Mucosa of rectum (tissue), 2 donors: Measurements from ENCODE around the gene ATP1A4.

Experiments
- H3K27ac ChIP-seq, 2 donors: one replicate each; pipeline ENCODE4 v1.7.0; 2013; ENCODE audit warnings: inconsistent platforms in 2 of 2, low read depth in 2 of 2, low read length in 2 of 2
- H3K27me3 ChIP-seq, 2 donors: one replicate each; pipeline ENCODE4 v1.7.0; 2013; ENCODE audit warnings: low read length in 2 of 2; ENCODE audit not compliant: control insufficient read depth in 2 of 2, insufficient read depth in 2 of 2
- H3K36me3 ChIP-seq, 2 donors: one replicate each; pipeline ENCODE4 v1.7.0; 2013; ENCODE audit warnings: low read length in 2 of 2; ENCODE audit not compliant: control insufficient read depth in 2 of 2, insufficient read depth in 2 of 2
- H3K4me1 ChIP-seq, 2 donors: one replicate each; pipeline ENCODE4 v1.7.0; 2013; ENCODE audit warnings: low read length in 2 of 2, mild to moderate bottlenecking in 1 of 2; ENCODE audit not compliant: control insufficient read depth in 2 of 2, insufficient read depth in 2 of 2
- H3K4me3 ChIP-seq, 2 donors: one replicate each; pipeline ENCODE4 v1.7.0; 2013; ENCODE audit warnings: low read length in 2 of 2
- H3K9ac ChIP-seq, 2 donors: one replicate each; pipeline ENCODE4 v1.7.0; 2013; ENCODE audit warnings: low read length in 2 of 2, low read depth in 1 of 2, mild to moderate bottlenecking in 1 of 2
- H3K9me3 ChIP-seq, 2 donors: one replicate each; pipeline ENCODE4 v1.7.0; 2013; ENCODE audit warnings: low read length in 2 of 2; ENCODE audit not compliant: control insufficient read depth in 2 of 2
- donor health status: healthy.
- donor health status: Normal muscosa, but diverticular disease.

ATP1A4 gene

DNA sequence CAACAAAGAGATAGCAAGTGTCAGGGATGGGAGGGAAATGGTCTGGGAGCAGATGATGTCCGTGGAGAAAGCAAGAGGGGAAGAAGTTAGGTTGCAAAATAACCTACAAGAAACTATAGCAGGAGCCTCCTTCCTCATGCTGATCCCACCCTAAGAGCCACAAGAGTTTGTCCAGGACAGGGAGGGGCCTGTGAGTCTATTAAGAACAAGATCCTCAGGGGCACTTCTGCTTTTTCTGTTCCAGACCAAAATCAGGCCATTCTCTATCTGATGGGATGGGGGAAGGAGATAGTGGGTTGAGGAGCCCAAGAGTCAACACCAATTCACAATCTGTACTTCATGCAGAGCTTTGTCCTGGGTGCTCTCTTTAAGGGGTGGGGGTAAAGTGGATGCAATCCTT is 7.7 kb upstream of the ATP1A4 start:
- H3K9ac ChIP-seq, result no peak overlapping the region
- H3K27ac ChIP-seq, result no peak overlapping the region
- H3K4me3 ChIP-seq, result no peak overlapping the region
- H3K36me3 ChIP-seq, result no peaks in the 10 kb centered on the region
- no peaks in the 10 kb centered on the region for H3K9me3 ChIP-seq
- no peaks in the 10 kb centered on the region for H3K4me1 ChIP-seq
- peaks cover 0 to 3% of the 10 kb centered on the region in 2 donors for H3K27me3 ChIP-seq

DNA sequence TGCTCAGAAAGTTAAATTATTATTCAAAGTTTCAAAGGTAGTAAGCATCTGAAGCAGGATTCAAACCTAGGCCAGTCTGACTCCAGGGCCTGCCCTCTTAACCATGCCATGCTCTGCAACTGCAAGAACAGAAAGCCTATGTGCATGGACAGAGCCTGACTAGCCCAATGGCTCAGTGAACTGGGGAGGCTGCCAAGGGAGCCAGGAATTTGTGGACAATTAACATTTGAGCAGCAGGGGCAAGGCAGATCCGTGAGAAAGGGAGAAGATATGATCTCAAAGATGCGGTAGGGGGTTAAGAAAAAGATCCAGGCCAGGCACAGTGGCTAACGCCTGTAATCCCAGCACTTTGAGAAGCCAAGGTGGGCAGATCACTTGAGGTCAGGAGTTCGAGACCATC is 6.5 kb upstream of the ATP1A4 start:
- Histone ChIP-seq H3K9ac (no peak overlapping the region), H3K4me3 (no peak overlapping the region), H3K27me3 (peaks cover 0 to 3% of the 10 kb centered on the region in 2 donors), H3K27ac (no peak overlapping the region), H3K36me3 (no peaks in the 10 kb centered on the region), H3K9me3 (no peaks in the 10 kb centered on the region), H3K4me1 (no peaks in the 10 kb centered on the region)

DNA sequence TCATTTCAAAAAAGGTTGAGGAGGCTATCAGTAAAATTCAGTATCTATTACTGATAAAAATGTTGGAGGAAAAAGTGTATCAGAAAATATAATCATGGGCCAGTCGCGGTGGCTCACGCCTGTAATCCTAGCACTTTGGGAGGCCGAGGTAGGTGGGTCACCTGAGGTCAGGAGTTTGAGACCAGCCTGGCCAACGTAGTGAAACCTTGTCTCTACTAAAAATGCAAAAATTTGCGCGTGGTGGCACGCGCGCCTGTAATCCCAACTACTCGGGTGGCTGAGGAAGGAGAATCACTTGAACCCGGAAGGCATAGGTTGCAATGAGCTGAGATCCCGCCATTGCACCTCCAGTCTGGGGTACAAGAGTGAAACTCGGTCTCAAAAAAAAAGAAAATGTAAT is 5.3 kb upstream of the ATP1A4 start:
- Histone ChIP-seq H3K9me3 (no peaks in the 10 kb centered on the region), H3K9ac (no peak overlapping the region), H3K27ac (no peak overlapping the region), H3K4me1 (no peaks in the 10 kb centered on the region), H3K4me3 (no peak overlapping the region), H3K27me3 (peaks cover 0 to 3% of the 10 kb centered on the region in 2 donors), H3K36me3 (no peaks in the 10 kb centered on the region)

DNA sequence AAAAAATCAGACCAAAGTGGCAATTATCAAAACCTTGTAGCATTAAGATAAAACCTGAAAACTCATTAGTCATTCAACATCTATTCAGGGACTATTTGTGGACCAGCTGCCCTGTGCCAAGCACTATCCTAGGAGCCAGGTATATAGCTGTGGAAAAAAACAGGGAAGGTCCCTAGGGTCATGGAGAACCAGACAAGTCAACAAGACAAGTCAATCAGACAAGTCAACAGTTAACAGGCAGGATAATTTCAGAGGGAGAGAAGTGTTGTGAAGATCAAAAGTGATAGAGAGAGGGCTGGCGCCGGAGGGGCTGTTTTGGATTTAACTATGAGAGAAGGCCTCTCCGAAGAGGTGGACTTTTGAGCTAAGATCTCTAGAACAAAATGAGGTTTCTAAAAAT is 3.3 kb upstream of the ATP1A4 start:
- no peaks in the 10 kb centered on the region for H3K36me3 ChIP-seq
- no peak overlapping the region for H3K9ac ChIP-seq
- H3K9me3 ChIP-seq, result no peaks in the 10 kb centered on the region
- no peaks in the 10 kb centered on the region for H3K4me1 ChIP-seq
- H3K27me3 ChIP-seq, result peaks cover 0 to 2% of the 10 kb centered on the region in 2 donors
- no peak overlapping the region for H3K27ac ChIP-seq
- H3K4me3 ChIP-seq, result no peak overlapping the region

DNA sequence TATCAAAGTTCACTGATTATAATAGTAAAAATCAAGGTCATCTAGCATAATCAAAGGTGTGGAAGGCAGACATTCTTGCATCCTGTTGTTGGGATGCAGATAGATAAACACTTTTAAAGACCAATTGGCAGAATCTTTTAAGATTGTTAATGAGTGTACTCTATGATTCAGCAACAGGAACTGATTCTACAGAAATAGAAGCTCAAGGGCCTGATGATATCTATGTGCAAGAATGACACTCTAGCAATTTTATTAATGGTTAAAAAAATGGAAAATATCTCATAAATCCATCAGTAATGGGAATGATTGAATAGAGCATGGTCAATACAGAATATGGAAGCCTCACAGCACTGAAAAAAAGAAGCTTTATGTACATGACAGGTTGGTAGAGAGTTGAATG is 2.2 kb upstream of the ATP1A4 start:
- no peaks in the 10 kb centered on the region for H3K4me1 ChIP-seq
- H3K27ac ChIP-seq, result no peak overlapping the region
- no peaks in the 10 kb centered on the region for H3K9me3 ChIP-seq

DNA sequence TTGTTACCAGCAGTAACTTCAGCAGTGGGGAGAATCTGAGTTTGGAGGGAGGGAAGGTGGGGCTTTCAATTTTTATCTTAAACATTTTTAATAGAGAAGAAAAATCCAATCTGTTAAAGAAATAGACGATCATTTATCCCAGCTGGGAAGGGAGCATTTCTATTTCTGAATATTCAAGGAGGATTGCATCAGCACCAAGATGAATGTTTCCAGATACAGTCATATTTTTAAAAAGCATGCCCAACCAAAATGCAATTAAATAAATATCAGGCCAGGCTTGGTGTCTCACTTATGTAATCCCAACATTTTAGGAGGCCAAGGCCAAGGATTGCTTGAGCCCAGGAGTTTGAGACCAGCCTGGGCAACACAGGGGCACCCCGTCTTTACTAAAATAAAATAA is 1.7 kb upstream of the ATP1A4 start:
- Histone ChIP-seq H3K27me3 (peaks cover 0 to 3% of the 10 kb centered on the region in 2 donors), H3K9ac (no peak overlapping the region), H3K27ac (no peak overlapping the region), H3K36me3 (no peaks in the 10 kb centered on the region), H3K9me3 (no peaks in the 10 kb centered on the region), H3K4me1 (no peaks in the 10 kb centered on the region), H3K4me3 (no peak overlapping the region)

More for the DNA sequence above, 2.2 kb upstream of the ATP1A4 start:
- Histone ChIP-seq H3K9ac (no peak overlapping the region), H3K27me3 (peaks cover 0 to 3% of the 10 kb centered on the region in 2 donors), H3K36me3 (no peaks in the 10 kb centered on the region), H3K4me3 (no peak overlapping the region)

DNA sequence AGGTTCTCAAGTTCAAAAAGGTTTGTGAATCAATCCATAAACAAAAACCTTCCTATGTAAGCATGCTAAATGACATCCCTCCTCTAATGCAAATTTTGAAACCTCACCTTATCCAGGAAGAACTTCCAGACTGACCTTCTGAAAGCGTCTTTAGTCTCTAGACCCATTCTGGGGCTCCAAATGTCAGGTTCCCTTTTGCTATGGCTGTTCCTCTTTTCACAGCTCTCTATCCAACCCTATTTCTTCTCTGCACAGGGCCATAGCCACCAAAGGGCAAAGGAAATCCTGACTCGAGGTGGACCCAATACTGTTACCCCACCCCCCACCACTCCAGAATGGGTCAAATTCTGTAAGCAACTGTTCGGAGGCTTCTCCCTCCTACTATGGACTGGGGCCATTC is 3.4 kb downstream of the ATP1A4 start:
- Histone ChIP-seq H3K9me3 (no peaks in the 10 kb centered on the region), H3K27me3 (peaks cover 0 to 3% of the 10 kb centered on the region in 2 donors), H3K36me3 (no peaks in the 10 kb centered on the region), H3K27ac (no peak overlapping the region), H3K9ac (no peak overlapping the region), H3K4me1 (no peaks in the 10 kb centered on the region), H3K4me3 (no peak overlapping the region)

DNA sequence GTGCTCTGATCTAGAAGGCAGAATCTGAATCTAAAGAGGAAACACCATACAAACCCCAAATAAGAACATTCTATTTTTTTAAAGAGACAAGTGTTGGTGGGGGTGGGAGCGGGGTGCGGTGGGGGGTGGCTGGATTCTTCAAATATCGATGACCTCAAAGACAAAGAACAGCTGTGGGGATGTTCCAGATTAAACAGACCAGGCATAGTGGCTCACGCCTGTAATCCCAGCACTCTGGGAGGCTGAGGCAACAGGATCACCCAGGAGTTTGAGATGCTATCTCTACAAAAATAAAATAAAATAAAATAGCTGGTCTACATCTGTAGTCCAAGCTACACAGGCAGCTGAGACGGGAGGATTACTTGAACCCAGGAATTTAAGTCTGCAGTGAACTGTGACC is 5.0 kb downstream of the ATP1A4 start:
- Histone ChIP-seq H3K9ac (no peak overlapping the region), H3K4me3 (no peak overlapping the region), H3K27me3 (peaks cover 0 to 3% of the 10 kb centered on the region in 2 donors), H3K27ac (no peak overlapping the region), H3K9me3 (no peaks in the 10 kb centered on the region), H3K4me1 (no peaks in the 10 kb centered on the region), H3K36me3 (no peaks in the 10 kb centered on the region)

DNA sequence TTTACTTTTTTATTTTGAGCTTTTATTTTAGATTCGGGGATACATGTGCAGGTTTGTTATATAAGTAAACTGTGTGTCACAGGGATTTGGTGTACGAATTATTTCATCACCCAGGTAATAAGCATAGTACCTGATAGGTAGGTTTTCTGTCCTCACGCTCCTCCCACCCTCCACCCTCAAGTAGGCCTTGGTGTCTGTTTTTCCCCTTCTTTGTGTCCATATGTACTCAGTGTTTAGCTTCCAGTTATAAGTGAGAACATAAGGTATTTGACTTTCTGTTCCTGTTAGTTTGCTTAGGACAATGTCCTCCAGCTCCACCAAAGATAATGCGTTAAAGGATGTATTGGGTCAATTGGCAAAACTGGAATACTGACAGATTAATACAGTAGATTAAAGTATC is 5.8 kb downstream of the ATP1A4 start:
- Histone ChIP-seq H3K4me3 (no peak overlapping the region), H3K4me1 (no peaks in the 10 kb centered on the region), H3K27me3 (peaks cover 0 to 3% of the 10 kb centered on the region in 2 donors), H3K36me3 (no peaks in the 10 kb centered on the region), H3K9ac (no peak overlapping the region), H3K27ac (no peak overlapping the region), H3K9me3 (no peaks in the 10 kb centered on the region)

DNA sequence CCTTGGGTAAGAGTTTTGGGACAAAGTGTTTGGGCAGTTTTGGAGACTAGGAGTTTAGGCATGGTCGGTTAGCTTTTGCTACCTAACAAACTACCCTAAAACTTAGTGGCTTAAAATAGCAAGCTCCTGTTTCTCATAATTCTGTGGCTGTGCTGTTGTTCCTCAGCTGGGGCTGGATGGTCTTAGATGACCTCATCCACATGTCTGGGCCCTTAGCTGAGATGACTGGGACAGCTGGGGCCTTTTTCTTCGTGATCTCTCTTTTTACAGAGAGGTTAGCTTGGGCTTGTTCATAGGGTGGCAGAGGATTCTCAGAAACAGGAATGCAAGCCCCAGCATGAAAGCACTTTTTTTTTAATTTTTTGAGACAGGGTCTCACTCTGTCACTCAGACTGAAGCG is 6.6 kb downstream of the ATP1A4 start:
- no peaks in the 10 kb centered on the region for H3K9me3 ChIP-seq
- no peak overlapping the region for H3K27ac ChIP-seq
- H3K4me3 ChIP-seq, result no peak overlapping the region
- peaks cover 0 to 2% of the 10 kb centered on the region in 2 donors for H3K27me3 ChIP-seq
- H3K4me1 ChIP-seq, result no peaks in the 10 kb centered on the region
- H3K36me3 ChIP-seq, result no peaks in the 10 kb centered on the region
- H3K9ac ChIP-seq, result no peak overlapping the region

DNA sequence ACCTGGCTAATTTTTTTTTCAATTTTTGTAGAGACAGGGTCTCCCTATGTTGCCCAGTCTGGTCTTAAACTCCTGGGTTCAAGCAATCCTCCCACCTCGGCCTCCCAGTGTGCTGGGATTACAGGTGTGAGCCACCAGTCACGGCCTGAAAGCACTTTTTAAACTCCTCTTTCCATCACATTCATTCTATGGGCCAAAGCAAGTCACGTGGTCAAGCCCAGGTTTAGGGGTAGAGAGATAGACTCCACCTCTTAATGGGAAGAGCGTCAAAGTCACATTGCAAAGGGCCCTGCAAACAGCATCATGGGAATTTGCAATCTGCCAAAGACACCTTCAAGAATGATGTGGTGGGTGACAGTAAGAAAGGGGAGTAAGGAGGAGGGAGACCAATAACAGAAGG is 7.1 kb downstream of the ATP1A4 start:
- Histone ChIP-seq H3K4me1 (no peaks in the 10 kb centered on the region), H3K4me3 (no peak overlapping the region), H3K9ac (no peak overlapping the region), H3K36me3 (no peaks in the 10 kb centered on the region), H3K27me3 (no peaks in the 10 kb centered on the region), H3K9me3 (no peaks in the 10 kb centered on the region), H3K27ac (no peak overlapping the region)
